A673 (cell line): ENCODE results near the gene WDR54. TPM values are rescaled to one million over a fixed set of nuclear protein-coding genes. Genes with fewer than 3 reads are reported as not detected.

Experiments used
- BruUV-seq: library from RNA; stranded (reverse); fragments of 400-500 nt; replicated peaks from 2 replicates; lab custom pipeline; 2021; lab: Mats Ljungman, UMichigan
- CTCF ChIA-PET: fragments of 300-600 bp; sonication (Branson Sonifier 250); formaldehyde crosslinking; loops from one replicate; lab custom pipeline; 2022; ENCODE audit warnings: antibody characterized with exemption; lab: Charles Lee
- POLR2A ChIA-PET: fragments of 300-600 bp; sonication (Branson Sonifier 250); formaldehyde crosslinking; loops from one replicate; lab custom pipeline; 2022; ENCODE audit warnings: antibody characterized with exemption; ENCODE audit not compliant: low non-redundant PET; lab: Charles Lee
- DNase-seq: peaks from one replicate; pipeline ENCODE4 v3.0.0-alpha.2; 2015; ENCODE audit warnings: low spot score
- H3K27ac ChIP-seq: fragments of 200-600 bp; sonication (generic); 2 replicates; pipeline ENCODE4 v1.5.1; 2016; ENCODE audit warnings: mixed run types, low read depth, mild to moderate bottlenecking, mixed read lengths, antibody characterized with exemption, low read length; ENCODE audit not compliant: poor library complexity, severe bottlenecking
- H3K27me3 ChIP-seq: fragments of 200-600 bp; sonication (generic); replicated peaks from 2 replicates; pipeline ENCODE4 v1.6.1; 2017; ENCODE audit warnings: mixed run types, low read depth, mild to moderate bottlenecking, mixed read lengths, antibody characterized with exemption, low read length; ENCODE audit not compliant: insufficient read depth, poor library complexity
- H3K36me3 ChIP-seq: fragments of 200-600 bp; sonication (generic); 2 replicates; pipeline ENCODE4 v1.6.1; 2016; ENCODE audit warnings: mixed run types, mild to moderate bottlenecking, mixed read lengths, antibody characterized with exemption, low read length; ENCODE audit not compliant: insufficient read depth, poor library complexity, severe bottlenecking
- H3K4me1 ChIP-seq: fragments of 200-600 bp; sonication (generic); 2 replicates; pipeline ENCODE4 v1.6.1; 2017; ENCODE audit warnings: mixed run types, mild to moderate bottlenecking, mixed read lengths, antibody characterized with exemption, low read length; ENCODE audit not compliant: insufficient read depth, poor library complexity, severe bottlenecking
- H3K4me3 ChIP-seq: fragments of 200-600 bp; sonication (generic); 2 replicates; pipeline ENCODE4 v1.5.1; 2016; ENCODE audit warnings: low read depth, mixed run types, mild to moderate bottlenecking, mixed read lengths, low read length; ENCODE audit not compliant: poor library complexity, severe bottlenecking
- H3K9me3 ChIP-seq: fragments of 200-600 bp; sonication (generic); 2 replicates; pipeline ENCODE4 v1.6.1; 2016; ENCODE audit warnings: mixed run types, low read depth, mild to moderate bottlenecking, mixed read lengths, antibody characterized with exemption, low read length; ENCODE audit not compliant: poor library complexity, severe bottlenecking
- EZH2 ChIP-seq: fragments of 200-600 bp; sonication (generic); IDR thresholded peaks from 2 replicates; pipeline ENCODE4 v1.6.1; 2017; ENCODE audit warnings: borderline replicate concordance, low read depth, mild to moderate bottlenecking, mixed read lengths, antibody characterized with exemption, low read length; ENCODE audit not compliant: poor library complexity, severe bottlenecking
- intact Hi-C: fragments of 100-400 bp; cut with micrococcal nuclease; formaldehyde crosslinking; loops from one replicate; pipeline ENCODE4 v1.10.0; 2022; ENCODE audit not compliant: unreplicated experiment
- total RNA-seq: library from RNA; stranded (reverse); gene quantifications from 2 replicates; pipeline ENCODE4 v1.2.3, GENCODE V29; 2021
- TF ChIP-seq, protein P1 (sequence below): fragments of 300-800, 200-600 bp; sonication (generic); conservative IDR thresholded peaks from 2 replicates; pipeline ENCODE4 v1.5.1; 2017; ENCODE audit warnings: low read depth, mild to moderate bottlenecking, antibody characterized with exemption, low read length, moderate library complexity, mixed read lengths

Gene WDR54
- total RNA-seq, 1 experiment from 2014 or later, result 41.1 TPM

DNA sequence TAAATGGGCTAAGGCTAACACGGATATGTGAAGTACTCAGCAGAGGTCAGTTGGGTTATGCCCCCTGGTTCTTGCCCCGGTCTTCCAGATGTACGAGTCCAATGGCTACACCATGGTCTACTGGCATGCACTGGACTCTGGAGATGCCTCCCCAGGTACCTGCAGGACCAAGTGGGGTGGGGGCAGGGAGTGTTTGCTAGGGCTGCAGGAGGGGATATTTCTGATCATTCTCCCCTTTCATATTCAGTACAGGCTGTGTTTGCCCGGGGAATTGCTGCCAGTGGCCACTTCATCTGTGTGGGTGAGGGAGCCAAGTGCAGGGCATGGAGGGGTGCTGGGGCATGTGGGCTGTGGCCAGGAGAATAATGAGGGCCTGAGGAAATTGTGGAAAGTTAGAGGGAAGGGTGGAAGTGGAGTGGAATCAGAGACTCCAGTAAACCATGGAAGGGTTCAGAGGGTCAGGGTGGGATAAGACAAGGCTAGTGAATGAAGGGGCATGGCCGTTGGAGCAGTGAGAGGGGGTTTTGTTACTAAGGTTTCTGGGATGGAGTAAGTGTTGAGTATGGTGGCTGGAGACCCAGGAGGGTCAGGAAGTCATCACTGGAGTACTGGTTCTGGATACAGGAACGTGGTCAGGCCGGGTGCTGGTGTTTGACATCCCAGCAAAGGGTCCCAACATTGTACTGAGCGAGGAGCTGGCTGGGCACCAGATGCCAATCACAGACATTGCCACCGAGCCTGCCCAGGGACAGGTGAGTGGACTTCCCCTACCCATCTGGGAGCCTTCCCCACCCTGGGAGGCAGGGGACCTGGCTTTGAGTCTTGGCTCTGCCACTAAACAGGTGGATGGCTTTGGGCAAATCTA, 1.9 kb downstream of the WDR54 start:
- H3K9me3 ChIP-seq, result no peaks in the 10 kb centered on the region
- no peak for TF ChIP-seq EZH2
- TF ChIP-seq, protein P1, sequence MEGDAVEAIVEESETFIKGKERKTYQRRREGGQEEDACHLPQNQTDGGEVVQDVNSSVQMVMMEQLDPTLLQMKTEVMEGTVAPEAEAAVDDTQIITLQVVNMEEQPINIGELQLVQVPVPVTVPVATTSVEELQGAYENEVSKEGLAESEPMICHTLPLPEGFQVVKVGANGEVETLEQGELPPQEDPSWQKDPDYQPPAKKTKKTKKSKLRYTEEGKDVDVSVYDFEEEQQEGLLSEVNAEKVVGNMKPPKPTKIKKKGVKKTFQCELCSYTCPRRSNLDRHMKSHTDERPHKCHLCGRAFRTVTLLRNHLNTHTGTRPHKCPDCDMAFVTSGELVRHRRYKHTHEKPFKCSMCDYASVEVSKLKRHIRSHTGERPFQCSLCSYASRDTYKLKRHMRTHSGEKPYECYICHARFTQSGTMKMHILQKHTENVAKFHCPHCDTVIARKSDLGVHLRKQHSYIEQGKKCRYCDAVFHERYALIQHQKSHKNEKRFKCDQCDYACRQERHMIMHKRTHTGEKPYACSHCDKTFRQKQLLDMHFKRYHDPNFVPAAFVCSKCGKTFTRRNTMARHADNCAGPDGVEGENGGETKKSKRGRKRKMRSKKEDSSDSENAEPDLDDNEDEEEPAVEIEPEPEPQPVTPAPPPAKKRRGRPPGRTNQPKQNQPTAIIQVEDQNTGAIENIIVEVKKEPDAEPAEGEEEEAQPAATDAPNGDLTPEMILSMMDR, result no peak
- H3K4me1 ChIP-seq, result peaks cover 4% of the 10 kb centered on the region
- BruUV-seq, result no TSS peak
- POLR2A ChIA-PET, result no interaction called here
- no peak overlapping the region for H3K27ac ChIP-seq
- DNase-seq, result no peak
- H3K4me3 ChIP-seq, result no peak overlapping the region
- CTCF ChIA-PET, result no interaction called here
- intact Hi-C loops, result no loop called here
- H3K27me3 ChIP-seq, result no peaks in the 10 kb centered on the region
- H3K36me3 ChIP-seq, result peaks cover 19% of the 10 kb centered on the region

DNA sequence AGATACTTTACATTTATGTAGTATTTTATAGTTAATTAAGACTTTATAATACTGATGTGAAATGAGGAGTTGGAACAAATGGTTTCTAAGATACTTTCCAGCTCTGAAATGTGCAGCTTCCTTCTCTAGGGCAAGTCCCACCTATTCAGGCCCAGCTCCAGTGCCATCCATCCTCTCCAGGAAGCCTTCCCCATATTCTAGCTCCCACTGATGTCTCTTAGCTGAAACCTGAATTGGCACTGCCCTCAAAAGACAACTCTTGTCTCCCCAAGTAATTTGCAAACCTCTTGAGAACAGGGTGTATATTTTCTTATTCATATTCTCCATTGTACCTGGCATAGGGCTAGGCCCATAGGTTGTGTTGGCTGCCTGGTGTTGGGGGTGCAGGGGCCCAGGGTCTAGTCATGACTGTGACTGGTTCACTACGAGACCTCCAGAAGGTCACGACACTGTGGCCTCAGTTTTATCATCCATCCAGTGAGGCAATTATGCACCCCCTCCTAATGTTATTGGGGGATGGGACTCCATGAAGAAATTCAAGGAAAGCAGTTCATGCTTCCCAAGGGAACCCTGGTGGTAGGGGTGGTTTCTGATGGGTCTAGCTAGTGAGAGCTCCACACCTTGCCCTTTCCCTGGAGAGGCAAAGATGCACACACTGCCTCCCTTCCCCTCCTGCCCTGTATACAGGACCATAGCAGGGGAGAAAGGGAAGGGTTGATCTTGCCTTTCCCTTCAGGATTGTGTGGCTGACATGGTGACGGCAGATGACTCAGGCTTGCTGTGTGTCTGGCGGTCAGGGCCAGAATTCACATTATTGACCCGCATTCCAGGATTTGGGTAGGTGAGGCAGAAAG, 2.8 kb downstream of the WDR54 start:
- ChIA-PET POLR2A (no interaction called here), CTCF (no interaction called here)
- peaks cover 28% of the 10 kb centered on the region for H3K36me3 ChIP-seq
- H3K27me3 ChIP-seq, result no peaks in the 10 kb centered on the region
- DNase-seq, result no peak
- BruUV-seq, result no TSS peak
- intact Hi-C loops, result no loop called here
- no peak for TF ChIP-seq EZH2
- TF ChIP-seq, protein P1, result no peak
- H3K9me3 ChIP-seq, result no peaks in the 10 kb centered on the region
- no peak overlapping the region for H3K4me3 ChIP-seq
- H3K27ac ChIP-seq, result no peak overlapping the region
- H3K4me1 ChIP-seq, result peaks cover 4% of the 10 kb centered on the region

DNA sequence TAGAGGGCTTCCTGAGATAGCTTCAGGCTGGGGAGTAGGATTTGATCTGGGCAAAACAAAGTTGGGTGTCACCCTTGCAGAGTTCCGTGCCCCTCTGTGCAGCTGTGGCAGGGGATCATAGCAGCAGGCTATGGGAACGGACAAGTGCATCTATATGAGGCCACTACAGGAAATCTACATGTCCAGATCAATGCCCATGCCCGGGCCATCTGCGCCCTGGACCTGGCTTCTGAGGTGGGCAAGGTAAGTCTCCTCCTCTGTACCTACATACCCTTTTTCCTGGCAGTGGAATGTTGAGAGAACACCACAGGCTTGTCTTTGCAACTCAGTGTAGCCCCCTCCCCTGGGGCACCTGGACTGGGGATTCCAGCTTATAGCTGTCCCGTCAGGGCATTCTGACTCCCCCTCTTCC, 3.5 kb downstream of the WDR54 start:
- no peak overlapping the region for H3K27ac ChIP-seq
- ChIA-PET POLR2A (no interaction called here), CTCF (no interaction called here)
- no peak for TF ChIP-seq EZH2
- TF ChIP-seq, protein P1, result no peak
- BruUV-seq, result no TSS peak
- intact Hi-C loops, result no loop called here
- no peaks in the 10 kb centered on the region for H3K9me3 ChIP-seq
- no peak overlapping the region for H3K4me3 ChIP-seq
- H3K36me3 ChIP-seq, result peaks cover 28% of the 10 kb centered on the region
- no peaks in the 10 kb centered on the region for H3K27me3 ChIP-seq
- H3K4me1 ChIP-seq, result peaks cover 4% of the 10 kb centered on the region
- DNase-seq, result no peak
